K562 (cell line): Measurements from ENCODE around the gene C12orf75. TPM values are rescaled to one million over a fixed set of nuclear protein-coding genes. Genes with fewer than 3 reads are reported as not detected.

Experiments
- ATAC-seq: fragments of 200-7000 bp; cut with Tn5 transposase; 3 replicates; pipeline ENCODE4 v1.9.1; 2020; ENCODE audit warnings: moderate library complexity
- BruUV-seq: library from RNA; stranded (reverse); fragments of 400-500 nt; replicated peaks from 2 replicates; lab custom pipeline; 2021; lab: Mats Ljungman, UMichigan
- CTCF ChIA-PET: fragments of 300-600 bp; formaldehyde crosslinking; extraction: SDS; loops from one replicate; lab custom pipeline; 2021; ENCODE audit warnings: low intra/inter-chr PET ratio; lab: Yijun Ruan, JAX
- POLR2A ChIA-PET: fragments of 300-600, 350-650 bp; sonication (Branson Sonifier 250); formaldehyde crosslinking; extraction: SDS; loops from one replicate; lab custom pipeline; 2021; ENCODE audit warnings: antibody characterized with exemption, inconsistent platforms; lab: Yijun Ruan, JAX
- DNase-seq, 4 experiments: peaks; one replicate each; pipeline versions ENCODE4 v3.0.0 to v3.0.0-alpha.2; 2011 to 2018; ENCODE audit warnings: low spot score in 3 of 4, mixed read lengths in 3 of 4; ENCODE audit errors: extremely low read depth in 1 of 4
- FAIRE-seq: peaks from 2 replicates; lab custom pipeline; 2011; peaks lifted over from hg19 to GRCh38; lab: Jason Lieb, UNC
- H2AFZ ChIP-seq: 2 replicates; pipeline ENCODE4 v1.6.0; 2011; ENCODE audit warnings: low read depth, low read length, control low read depth, inconsistent platforms
- H3K27ac ChIP-seq: fragments of 200-600 bp; 3 replicates; pipeline ENCODE4 v1.8.0; 2011; ENCODE audit warnings: low read depth, mild to moderate bottlenecking, control low read depth, inconsistent platforms, low read length, moderate library complexity, mixed read lengths; ENCODE audit errors: extremely low read depth
- H3K27me3 ChIP-seq, 2 experiments: fragments of 300-600 bp in 1 of 2; 2 replicates in 1 of 2; 3 replicates in 1 of 2; pipeline versions ENCODE4 v1.6.0 to v1.8.0; 2011; ENCODE audit warnings: inconsistent platforms in 2 of 2, low read length in 2 of 2, mild to moderate bottlenecking in 1 of 2, mixed read lengths in 1 of 2, moderate library complexity in 1 of 2; ENCODE audit not compliant: control insufficient read depth in 2 of 2, insufficient read depth in 2 of 2
- H3K36me3 ChIP-seq: fragments of 300-600 bp; 3 replicates; pipeline ENCODE4 v1.8.0; 2011; ENCODE audit warnings: mild to moderate bottlenecking, low read length, inconsistent platforms; ENCODE audit not compliant: control insufficient read depth, insufficient read depth
- H3K4me1 ChIP-seq, 2 experiments: fragments of 200-600 bp in 1 of 2; replicated peaks in 1 of 2; 2 replicates in 1 of 2; 3 replicates in 1 of 2; pipeline versions ENCODE4 v1.5.1 to v1.8.0; 2011; ENCODE audit warnings: inconsistent platforms in 2 of 2, low read length in 2 of 2, mild to moderate bottlenecking in 1 of 2, mixed read lengths in 1 of 2, moderate library complexity in 1 of 2; ENCODE audit not compliant: control insufficient read depth in 2 of 2, insufficient read depth in 2 of 2
- H3K4me2 ChIP-seq: 2 replicates; pipeline ENCODE4 v1.6.1; 2011; ENCODE audit warnings: low read length, control low read depth, inconsistent platforms, mixed read lengths; ENCODE audit not compliant: insufficient read depth
- H3K4me3 ChIP-seq: fragments of 200-600 bp; sonication (generic), shearing (Covaris generic); 2 replicates; pipeline ENCODE4 v1.5.1; 2016; ENCODE audit warnings: control low read depth, inconsistent platforms
- H3K79me2 ChIP-seq: fragments of 200-600 bp; 3 replicates; pipeline ENCODE4 v1.8.0; 2011; ENCODE audit warnings: low read length, inconsistent platforms; ENCODE audit not compliant: control insufficient read depth, insufficient read depth
- H3K9ac ChIP-seq, 2 experiments: 2 replicates each; pipeline versions ENCODE4 v1.6.0 to v1.6.1; 2011; ENCODE audit warnings: low read depth in 2 of 2, low read length in 2 of 2, control low read depth in 1 of 2, inconsistent platforms in 1 of 2, mild to moderate bottlenecking in 1 of 2, mixed read lengths in 1 of 2; ENCODE audit not compliant: insufficient read depth in 1 of 2
- H3K9me1 ChIP-seq: one replicate; pipeline ENCODE4 v1.6.0; 2011; ENCODE audit warnings: inconsistent platforms, mild to moderate bottlenecking, low read length, moderate library complexity; ENCODE audit not compliant: control insufficient read depth, insufficient read depth
- H3K9me3 ChIP-seq: replicated peaks from 2 replicates; pipeline ENCODE4 v1.5.1; 2011; ENCODE audit warnings: low read depth, low read length, inconsistent platforms; ENCODE audit not compliant: control insufficient read depth, insufficient read depth
- H4K20me1 ChIP-seq: replicated peaks from 2 replicates; pipeline ENCODE4 v1.6.1; 2011; ENCODE audit warnings: low read length, inconsistent platforms, mixed read lengths; ENCODE audit not compliant: control insufficient read depth, insufficient read depth
- CHD7 ChIP-seq: fragments of 200-600 bp; sonication (generic); IDR thresholded peaks from one replicate; pipeline ENCODE4 v1.6.1; 2012; ENCODE audit warnings: mild to moderate bottlenecking, low read depth, low read length, inconsistent platforms
- HMG20A ChIP-seq: fragments of 450-650 bp; formaldehyde crosslinking; conservative IDR thresholded peaks from 2 replicates; pipeline ENCODE4 v1.4.0; 2020; ENCODE audit warnings: mild to moderate bottlenecking, mixed read lengths
- NFE2 ChIP-seq: IDR thresholded peaks from 2 replicates; pipeline ENCODE4 v1.6.1; 2014; ENCODE audit warnings: antibody characterized with exemption, low read depth
- RBM17 ChIP-seq: fragments of 200-400 bp; formaldehyde crosslinking; IDR thresholded peaks from 2 replicates; pipeline ENCODE4 v1.6.1; 2017; ENCODE audit warnings: low read depth, mild to moderate bottlenecking, low read length, borderline replicate concordance
- TOE1 ChIP-seq, 2 experiments: fragments of 450-650 bp in 1 of 2; sonication (generic) in 1 of 2; formaldehyde crosslinking in 1 of 2; IDR thresholded peaks; 2 replicates each; pipeline versions ENCODE4 v1.7.1 to v1.8.0; 2016 to 2022; ENCODE audit warnings: borderline replicate concordance in 2 of 2, mild to moderate bottlenecking in 2 of 2, antibody characterized with exemption in 1 of 2, inconsistent platforms in 1 of 2, low read depth in 1 of 2, missing genetic modification reagents in 1 of 2, moderate library complexity in 1 of 2
- ZNF311 ChIP-seq: fragments of 250-450 bp; sonication (Bioruptor Pico); IDR thresholded peaks from 2 replicates; pipeline ENCODE4 v1.4.0; 2020; ENCODE audit warnings: mild to moderate bottlenecking, moderate library complexity
- WGBS: fragments of 100-300 bp; shearing (Covaris generic); methylation state at CpG from one replicate; pipeline ENCODE4 v1.1.6; 2016; ENCODE audit warnings: low coverage, mixed read lengths; ENCODE audit not compliant: insufficient coverage; ENCODE audit errors: missing lambda C conversion rate; 5-methylcytosine and 5-hydroxymethylcytosine counted together
- in situ Hi-C: fragments of 300-500 bp; cut with MboI; formaldehyde crosslinking; loops from 4 replicates; pipeline ENCODE4 v1.15.0; 2018; ENCODE audit warnings: inconsistent platforms, mixed read lengths
- intact Hi-C: fragments of 100-400 bp; cut with micrococcal nuclease; formaldehyde crosslinking; loops from 2 replicates; pipeline ENCODE4 v1.14.2; 2022
- polyA plus RNA-seq, 8 experiments: library from polyadenylated mRNA; depleted of rRNA in 4 of 8; stranded (reverse) in 5 of 8; unstranded in 3 of 8; fragments of >200 nt; fragmentation: Nextera tagmentation in 2 of 8; fragmentation: Illumina TruSeq in 1 of 8; extraction: Ambion mirVana in 2 of 8; extraction: Trizol in 1 of 8; gene quantifications; 2 replicates each; pipeline versions ENCODE4 v1.2.1 to v1.2.3, GENCODE V29; 2011 to 2014; ENCODE audit warnings: inconsistent platforms in 1 of 8, missing spikeins in 1 of 8
- total RNA-seq, 7 experiments: library from RNA; depleted of rRNA in 6 of 7; stranded (reverse); fragments of >200 nt in 6 of 7; fragmentation: Illumina TruSeq in 2 of 7; extraction: Trizol in 2 of 7; gene quantifications; 2 replicates each; pipeline versions ENCODE4 v1.2.1 to v1.2.3, GENCODE V29; 2011 to 2021; ENCODE audit warnings: low replicate concordance in 1 of 7

C12orf75 gene
- total and polyA plus RNA-seq, 9 of the 15 experiments (the other 6 are each of a cell fraction or from before 2014, with no cell fraction given) = 0.06 to 0.82 (median 0.26) TPM; not detected in 3

GRCh38 chr12:105393587-105393986 is 63.1 kb downstream of the C12orf75 start:
- 0% methylated on average over 4 of the region's 4 CpGs for whole genome bisulfite sequencing
- BruUV-seq = no TSS peak
- H3K4me2 ChIP-seq = no peak overlapping the region
- no peak overlapping the region for H3K27ac ChIP-seq
- FAIRE-seq = no peak
- no peaks in the 10 kb centered on the region for H3K4me1 ChIP-seq
- no peaks in the 10 kb centered on the region for H3K9me1 ChIP-seq
- H3K9me3 ChIP-seq = no peaks in the 10 kb centered on the region
- H2AFZ ChIP-seq = no peak overlapping the region
- no peaks in the 10 kb centered on the region for H3K36me3 ChIP-seq
- POLR2A ChIA-PET = interaction anchor here (0.6 to 0.7 kb wide), 2 partner anchors 11 to 17 kb away, joined by 3 read pairs; no protein-coding TSS in a partner anchor
- H3K27me3 ChIP-seq = peaks cover 0 to 13% of the 10 kb centered on the region in 2 experiments; a peak in 2 of 5 replicates
- CTCF ChIA-PET = no interaction called here
- no peaks in the 10 kb centered on the region for H3K79me2 ChIP-seq
- intact Hi-C loops (no loop called here), in situ Hi-C loops (loop anchor here (25.0 kb wide), 2 partner anchors 1031 to 1181 kb away; partner anchors contain the start of gene TXNRD1)
- H3K9ac ChIP-seq = no peak overlapping the region
- no peaks in the 10 kb centered on the region for H4K20me1 ChIP-seq
- no peak for ATAC-seq
- no peak for DNase-seq
- no peak overlapping the region for H3K4me3 ChIP-seq
- TF ChIP-seq CHD7 = no peak
- TF ChIP-seq HMG20A (CRISPR knock-in tag) = no peak
- no peak for TF ChIP-seq ZNF311 (CRISPR knock-in tag)
- TF ChIP-seq TOE1 (IDR thresholded peaks at IDR 0.05; ENCODE audit: borderline replicate concordance) = no peak
- no peak for TF ChIP-seq TOE1 (CRISPR knock-in tag; IDR thresholded peaks at IDR 0.05; ENCODE audit: borderline replicate concordance, low read depth)
- no peak for TF ChIP-seq NFE2
- TF ChIP-seq RBM17 = no peak
